Kidney glomerular epithelial cell (primary cell): Measurements from ENCODE around the gene RFESD.

ENCODE experiments used
- DNase-seq: peaks from one replicate; lab custom pipeline; 2025; lab: John Stamatoyannopoulos, UW

Gene RFESD

DNA sequence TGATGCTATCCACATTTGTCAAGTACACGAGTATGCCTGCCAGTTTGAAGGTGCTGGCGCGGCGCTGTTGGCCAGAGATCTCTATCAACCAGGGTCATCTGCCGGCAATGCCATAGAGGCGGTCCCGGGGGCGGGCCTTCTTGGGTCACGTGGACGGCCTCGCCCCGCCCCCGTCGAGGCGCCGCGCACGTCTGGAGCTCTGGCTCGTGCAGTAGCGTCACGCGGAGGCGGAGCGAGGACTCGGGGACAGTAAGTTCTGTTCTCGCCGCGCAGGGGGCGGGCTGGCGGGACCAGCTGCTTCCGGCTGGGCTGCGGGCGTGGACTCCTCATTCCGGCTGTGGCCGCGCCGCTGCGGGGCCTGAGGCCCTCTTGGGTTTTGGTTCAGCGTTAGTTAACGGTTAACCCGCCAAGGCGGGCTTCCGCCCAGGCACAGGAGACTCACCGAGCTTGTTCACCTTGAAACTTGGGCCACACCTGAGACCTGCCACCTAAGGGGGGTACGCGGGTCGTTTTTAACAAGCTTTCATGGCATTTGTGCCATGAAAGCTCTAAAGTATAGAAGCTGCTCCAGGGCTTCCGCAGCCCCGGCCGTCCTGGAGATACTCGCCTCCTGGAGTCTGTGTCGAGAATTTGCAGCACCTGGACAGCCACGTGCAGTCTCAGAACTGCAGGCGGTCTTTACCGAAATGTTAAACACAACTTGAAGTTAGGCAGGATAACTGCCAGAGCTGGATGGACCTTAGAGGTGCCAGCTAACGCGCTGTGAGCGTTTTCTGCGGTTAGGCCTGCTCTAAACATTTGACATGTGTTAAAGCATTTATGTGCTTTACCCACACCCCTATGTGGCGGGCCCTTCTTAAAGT, at the start of gene RFESD:
RFESD (plus strand) TSS at position 209 of the 863 bp plus-strand sequence. CDS start 5,495 bp downstream, outside the sequence.
- DNase-seq: peak; percentile 88

DNA sequence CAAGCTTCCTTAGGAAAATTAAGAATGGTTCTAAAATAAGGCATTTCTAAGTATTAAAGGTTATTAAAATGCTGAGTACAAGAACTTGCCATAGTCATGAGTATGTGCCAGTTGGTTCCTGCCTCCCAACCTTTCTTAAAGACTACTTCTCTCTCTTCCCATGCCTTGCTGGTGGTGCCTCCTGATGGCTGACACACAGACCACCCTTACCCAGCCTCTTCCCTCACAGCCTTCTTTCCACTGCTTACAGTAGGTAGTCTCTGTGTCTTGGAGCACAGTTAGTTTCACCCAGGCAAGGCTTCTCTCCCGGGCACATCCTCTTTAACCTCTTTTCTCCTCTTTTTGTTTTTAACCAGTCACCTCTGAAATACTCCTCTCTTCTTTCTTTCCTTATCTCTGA, 47.3 kb upstream of the RFESD start:
- DNase-seq: no peak

DNA sequence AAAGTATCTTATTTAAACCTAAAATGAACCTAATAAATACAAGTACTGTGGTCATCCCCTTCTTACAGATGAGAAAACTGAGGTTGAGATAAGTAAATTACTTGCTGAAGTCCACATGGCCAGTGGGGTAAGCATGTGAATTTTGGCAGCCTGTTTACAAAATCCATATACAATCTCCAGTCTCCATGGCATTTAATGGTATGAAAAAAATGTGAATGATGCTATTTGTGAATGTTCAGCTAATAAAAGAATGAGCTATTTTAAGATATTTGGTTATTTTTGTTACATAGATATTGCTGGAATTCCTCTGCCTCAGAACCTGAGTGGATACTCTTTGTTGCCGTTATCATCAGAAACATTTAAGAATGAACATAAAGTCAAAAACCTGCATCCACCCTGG, 46.0 kb upstream of the RFESD start:
- no peak for DNase-seq

DNA sequence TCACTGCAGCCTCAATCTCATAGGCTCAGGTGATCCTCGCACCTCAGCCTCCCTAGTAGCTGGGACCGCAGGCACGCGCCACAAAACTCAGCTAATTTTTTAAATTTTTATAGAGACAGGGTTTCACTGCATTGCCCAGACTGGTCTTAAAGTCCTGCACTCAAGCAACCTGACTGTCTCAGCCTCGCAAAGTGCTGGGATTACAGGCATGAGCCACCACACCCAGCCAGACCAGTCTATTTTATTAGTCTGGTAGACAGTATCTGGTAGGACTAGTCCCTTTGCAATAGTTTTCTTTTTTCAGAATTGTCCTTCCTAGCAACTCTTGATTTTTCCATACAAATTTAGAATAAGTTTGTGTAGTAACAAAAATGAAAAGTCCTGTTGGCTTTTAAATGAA, 40.8 kb upstream of the RFESD start:
- no peak for DNase-seq

DNA sequence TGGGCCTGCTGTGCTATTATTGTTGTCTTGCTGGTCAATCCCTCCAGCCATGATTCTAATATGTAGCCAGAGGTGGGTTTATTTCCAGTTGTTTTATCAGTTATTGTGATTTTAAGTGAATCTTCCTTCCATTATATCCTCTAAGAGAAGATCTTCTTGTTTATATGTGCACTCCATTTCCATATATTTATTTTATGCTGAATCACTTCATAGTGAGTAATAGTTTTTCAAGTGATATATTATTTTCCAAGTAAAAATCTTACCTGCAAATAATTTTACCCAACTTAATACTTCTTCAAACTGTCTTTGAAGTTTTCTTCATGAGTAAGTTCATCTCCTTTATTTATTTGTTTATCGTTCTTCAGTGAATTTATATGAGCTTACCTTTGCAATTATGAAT, 40.2 kb upstream of the RFESD start:
- no peak for DNase-seq

DNA sequence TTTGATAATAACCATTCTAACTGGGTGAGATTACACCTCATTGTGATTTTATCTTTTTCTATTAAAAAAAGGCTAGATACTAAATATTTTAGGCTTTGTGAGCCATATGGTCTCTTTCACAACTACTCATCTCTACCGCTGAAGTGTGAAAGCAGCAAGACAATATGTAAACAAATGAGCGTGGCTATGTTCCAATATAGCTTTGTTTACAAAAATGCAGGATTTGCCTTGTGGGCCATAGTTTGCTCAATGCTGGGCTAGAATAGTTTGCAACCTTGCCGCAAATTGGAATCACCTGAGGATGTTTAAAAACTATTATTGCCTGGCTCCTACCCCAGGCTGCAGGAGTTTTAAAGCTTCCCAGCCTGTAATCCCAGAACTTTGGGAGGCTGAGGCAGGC, 36.9 kb upstream of the RFESD start:
- no peak for DNase-seq

DNA sequence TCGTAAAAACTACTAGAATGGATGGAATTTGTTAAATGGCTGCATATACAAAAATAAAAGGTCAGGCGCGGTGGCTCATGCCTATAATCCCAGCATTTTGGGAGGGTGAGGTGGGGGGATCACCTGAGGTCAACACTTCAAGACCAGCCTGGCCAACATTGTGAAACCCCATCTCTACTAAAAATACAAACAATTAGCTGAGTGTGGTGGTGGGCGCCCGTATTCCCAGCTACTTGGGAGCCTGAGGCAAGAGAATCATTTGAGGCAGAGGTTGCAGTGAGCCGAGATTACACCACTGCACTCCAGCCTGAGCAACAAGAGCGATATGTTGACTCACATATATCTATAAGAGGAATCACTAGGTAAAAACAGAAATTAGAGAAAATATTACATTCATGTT, 36.0 kb upstream of the RFESD start:
- no peak for DNase-seq

DNA sequence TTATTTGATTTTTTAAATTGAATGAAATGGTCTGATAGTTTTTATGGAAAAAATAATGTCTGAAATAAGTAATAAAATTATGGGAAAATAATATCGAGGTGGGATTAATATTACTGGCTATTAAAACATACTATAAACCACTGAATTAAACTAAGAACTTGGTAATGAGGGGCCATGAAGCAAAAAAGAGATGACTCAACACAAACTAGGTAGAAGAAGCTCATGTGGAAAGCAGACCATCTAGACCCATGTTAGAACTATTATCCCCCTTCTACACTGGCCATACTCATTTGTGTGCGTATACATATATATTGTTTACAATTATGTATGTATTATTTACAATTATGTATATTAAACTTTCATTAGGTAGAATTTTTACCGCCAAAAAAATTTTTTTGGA, 35.2 kb upstream of the RFESD start:
- no peak for DNase-seq

DNA sequence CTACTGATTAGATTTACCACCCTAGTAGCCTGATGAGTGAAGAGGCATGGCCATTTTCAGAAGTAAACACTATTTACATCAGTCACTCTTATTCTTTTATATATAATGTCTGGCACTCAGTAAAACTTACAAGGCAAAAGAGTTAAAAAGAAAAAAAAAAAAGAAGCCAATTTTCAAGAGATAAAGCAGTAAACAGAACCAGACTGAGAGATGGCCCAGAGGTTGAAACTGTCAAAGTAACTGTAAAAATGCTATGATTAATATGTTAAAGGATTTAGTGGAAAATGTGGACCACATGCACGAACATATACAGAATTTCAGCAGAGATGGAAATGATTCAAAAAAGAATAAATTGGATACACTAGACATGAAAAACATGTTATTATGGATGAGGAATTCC, 33.1 kb upstream of the RFESD start:
- DNase-seq: no peak

DNA sequence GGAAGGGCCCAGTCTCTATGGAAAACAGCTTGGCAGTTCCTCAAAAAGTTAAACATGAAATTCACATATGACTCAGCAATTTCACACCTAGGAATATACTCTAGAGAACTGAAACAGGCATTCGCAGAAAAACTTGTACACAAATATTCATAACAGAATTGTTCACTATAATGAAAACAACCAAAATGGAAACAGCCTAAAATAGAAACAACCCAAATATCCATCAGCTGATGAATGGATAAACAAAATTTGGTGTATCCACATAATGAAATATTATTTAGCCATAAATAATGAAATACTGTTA, 31.5 kb upstream of the RFESD start:
- no peak for DNase-seq

DNA sequence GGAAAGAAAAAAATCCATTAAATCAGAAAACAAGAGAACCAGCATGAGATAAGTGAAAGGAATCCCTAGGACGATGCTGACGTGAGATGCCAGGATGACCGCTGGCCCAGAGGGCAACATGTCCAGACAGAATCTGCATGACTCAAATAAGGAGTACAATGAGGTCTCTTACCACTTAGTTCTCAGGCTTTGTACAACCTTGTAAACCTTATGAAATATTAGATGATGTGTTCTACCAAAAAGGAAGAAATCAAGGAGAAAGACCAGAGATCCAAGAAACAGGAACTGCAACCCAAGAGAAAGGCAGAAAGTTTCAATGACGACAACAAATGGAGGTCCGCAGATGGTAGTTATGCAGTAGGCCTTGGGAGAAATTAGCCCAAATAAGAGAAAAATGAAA, 29.5 kb upstream of the RFESD start:
- no peak for DNase-seq

DNA sequence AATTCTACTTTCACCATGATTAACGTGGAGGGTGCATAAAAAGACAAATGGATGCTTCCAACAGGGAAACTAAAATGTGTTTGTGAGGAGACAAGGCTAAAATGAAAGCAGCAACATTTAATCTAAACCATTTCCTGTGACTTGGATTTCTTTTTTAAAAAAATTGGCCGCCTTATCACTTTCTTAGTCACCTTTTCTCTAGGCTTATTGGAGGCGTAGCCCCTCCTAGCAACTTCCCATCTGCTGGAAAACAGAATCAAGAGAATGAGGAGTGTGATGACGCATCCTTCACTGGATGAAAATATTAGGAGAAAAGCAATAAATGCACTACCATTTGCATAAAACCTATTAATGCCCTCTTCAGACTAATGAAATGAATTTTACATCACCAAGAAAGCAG, 27.5 kb upstream of the RFESD start:
- DNase-seq: no peak

DNA sequence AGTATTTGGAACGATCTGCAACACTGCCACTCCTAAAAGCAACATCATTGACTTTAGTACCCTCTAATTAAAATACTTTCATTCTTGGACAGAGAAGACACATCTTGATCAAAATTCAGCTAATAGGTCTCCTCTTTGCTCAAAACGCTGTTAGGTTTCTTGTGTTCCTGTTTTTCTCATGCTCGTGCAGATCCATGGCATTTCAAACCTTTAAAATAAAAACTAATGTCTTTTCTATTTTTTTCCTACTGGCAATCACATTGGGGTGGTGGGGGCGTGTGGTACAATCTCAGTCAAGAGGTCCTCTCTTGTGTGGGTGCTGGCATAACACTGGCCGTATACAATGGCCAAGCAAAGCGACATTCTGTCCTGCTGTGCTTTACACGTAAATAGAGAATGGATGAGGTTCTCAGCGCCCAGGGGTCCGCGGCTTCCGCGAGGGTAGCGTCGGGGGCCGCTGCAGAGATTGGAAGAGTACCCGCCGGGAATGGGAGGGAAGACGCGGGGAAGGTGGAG, 27.0 kb upstream of the RFESD start:
- no peak for DNase-seq

DNA sequence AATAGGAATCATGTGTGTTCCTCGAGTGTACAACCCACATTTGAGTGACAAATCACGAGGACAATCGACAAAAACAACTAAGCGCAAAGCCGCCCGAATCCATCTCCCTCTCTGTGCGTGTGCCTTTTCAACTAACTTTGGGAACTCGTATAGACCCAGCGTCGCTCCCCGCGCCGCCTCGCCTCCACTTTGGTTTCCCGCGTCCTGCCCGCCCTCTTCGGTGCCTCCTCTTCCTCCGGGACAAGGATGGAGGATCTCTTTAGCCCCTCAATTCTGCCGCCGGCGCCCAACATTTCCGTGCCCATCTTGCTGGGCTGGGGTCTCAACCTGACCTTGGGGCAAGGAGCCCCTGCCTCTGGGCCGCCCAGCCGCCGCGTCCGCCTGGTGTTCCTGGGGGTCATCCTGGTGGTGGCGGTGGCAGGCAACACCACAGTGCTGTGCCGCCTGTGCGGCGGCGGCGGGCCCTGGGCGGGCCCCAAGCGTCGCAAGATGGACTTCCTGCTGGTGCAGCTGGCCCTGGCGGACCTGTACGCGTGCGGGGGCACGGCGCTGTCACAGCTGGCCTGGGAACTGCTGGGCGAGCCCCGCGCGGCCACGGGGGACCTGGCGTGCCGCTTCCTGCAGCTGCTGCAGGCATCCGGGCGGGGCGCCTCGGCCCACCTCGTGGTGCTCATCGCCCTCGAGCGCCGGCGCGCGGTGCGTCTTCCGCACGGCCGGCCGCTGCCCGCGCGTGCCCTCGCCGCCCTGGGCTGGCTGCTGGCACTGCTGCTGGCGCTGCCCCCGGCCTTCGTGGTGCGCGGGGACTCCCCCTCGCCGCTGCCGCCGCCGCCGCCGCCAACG, 26.3 kb upstream of the RFESD start, which contains the start of gene GPR150:
GPR150 (plus strand) TSS at position 58 of the 840 bp plus-strand sequence; CDS start at position 247, 189 bp downstream.
- no peak for DNase-seq

DNA sequence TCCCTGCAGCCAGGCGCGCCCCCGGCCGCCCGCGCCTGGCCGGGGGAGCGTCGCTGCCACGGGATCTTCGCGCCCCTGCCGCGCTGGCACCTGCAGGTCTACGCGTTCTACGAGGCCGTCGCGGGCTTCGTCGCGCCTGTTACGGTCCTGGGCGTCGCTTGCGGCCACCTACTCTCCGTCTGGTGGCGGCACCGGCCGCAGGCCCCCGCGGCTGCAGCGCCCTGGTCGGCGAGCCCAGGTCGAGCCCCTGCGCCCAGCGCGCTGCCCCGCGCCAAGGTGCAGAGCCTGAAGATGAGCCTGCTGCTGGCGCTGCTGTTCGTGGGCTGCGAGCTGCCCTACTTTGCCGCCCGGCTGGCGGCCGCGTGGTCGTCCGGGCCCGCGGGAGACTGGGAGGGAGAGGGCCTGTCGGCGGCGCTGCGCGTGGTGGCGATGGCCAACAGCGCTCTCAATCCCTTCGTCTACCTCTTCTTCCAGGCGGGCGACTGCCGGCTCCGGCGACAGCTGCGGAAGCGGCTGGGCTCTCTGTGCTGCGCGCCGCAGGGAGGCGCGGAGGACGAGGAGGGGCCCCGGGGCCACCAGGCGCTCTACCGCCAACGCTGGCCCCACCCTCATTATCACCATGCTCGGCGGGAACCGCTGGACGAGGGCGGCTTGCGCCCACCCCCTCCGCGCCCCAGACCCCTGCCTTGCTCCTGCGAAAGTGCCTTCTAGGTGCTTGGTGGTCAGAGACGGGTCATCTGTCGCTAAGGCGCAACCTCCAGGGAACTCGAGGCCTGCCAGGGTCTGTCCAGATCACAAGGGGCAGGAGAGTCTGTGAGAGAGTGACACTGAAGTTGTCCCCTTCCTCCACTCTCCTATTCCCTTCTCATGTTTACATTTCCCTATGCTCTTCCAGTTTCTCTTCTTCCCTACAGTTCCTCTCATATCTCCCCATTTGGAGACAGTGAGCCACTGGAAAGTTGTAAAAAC, 25.4 kb upstream of the RFESD start:
- DNase-seq: no peak

DNA sequence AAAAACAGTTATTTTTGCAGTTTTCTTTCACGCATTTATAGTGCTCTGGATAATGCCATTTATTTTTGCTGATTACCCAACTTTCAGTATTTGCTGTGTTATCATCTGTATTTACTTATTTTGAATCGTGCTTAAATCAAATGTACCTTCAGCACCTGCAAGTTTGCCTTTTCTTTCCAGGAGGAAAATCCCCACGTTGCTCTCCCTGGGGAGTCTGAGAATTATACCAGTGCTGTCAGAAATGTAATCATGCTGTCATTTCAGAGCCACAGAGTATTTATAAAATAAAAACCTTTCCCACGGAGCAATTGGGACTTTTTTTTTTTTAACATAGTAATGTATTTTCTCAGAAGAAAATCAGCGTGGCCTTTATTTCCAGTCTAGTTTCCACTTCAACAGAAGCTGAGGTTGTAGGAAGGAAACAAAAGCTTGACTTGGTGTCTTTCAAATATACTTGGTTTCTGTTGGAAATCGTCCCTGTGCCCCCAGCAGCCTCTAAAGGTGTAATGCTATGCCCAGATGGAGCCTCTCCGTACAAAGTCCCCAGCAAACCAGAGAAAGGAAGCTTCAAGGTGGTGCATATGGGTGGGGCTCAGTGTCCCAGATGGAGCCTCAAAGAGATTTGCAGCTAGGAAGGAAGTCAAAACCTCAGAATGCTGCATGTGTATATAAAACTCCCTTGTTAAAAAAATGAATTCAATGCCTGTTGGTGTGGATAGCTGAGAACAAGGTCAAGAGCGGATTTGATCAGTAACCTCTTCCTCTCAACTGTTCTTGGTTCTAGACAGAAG, 24.5 kb upstream of the RFESD start:
- no peak for DNase-seq

DNA sequence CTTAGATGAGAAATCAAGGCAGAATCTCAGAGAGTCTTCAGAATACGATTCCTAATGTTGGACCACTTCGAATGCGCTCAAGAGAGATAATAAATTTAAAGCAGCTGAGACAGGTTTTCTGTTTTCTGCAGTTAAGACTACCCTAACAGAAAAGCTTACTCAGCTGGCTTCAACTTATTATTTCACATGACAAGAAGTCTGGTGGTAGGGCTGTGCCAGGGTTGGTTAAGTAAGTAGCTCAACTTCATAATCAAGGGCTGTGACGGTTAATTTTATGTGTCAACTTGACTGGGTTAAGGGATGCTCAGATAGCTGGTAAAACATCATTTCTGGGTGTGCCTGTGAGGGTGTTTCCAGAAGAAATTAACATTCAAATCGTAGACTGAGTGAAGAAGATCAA, 22.9 kb upstream of the RFESD start:
- DNase-seq: no peak

DNA sequence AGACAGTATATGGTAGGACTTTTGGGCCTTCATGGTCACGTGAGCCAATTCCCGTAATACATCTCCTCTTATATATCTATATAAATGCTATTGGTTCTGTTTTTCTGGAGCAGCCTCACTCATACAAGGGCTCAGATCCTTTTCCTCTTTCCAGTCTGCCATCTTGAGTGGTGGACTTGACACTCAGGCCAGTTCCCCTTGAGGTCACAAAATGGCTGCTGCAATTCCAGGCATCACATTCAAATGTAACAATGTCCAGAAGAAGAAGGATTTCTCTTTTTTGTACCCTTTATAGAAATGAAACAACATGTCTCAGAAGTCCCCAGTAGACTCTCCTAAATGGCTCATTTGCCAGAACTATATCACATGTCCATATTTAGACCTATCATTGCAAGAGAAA, 22.2 kb upstream of the RFESD start:
- no peak for DNase-seq

DNA sequence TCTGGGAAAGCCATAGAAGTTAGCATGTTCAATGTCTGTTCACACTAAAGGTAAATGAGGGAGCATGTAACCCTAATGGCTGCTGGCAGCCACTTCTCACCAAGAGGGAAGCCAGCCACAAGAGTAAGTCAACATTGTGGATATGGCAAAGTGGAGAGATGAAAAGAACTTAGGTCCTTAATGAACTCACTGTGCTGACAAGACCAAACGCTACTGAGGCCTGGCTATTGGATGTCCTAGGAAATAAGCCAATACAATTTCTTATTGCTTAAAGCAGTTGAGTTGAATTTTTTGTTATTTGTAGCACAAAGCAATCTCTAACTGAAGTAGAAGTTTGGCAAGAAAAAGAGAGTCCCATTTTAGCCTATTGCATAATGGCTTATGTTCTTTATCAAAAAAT, 19.9 kb upstream of the RFESD start:
- no peak for DNase-seq

DNA sequence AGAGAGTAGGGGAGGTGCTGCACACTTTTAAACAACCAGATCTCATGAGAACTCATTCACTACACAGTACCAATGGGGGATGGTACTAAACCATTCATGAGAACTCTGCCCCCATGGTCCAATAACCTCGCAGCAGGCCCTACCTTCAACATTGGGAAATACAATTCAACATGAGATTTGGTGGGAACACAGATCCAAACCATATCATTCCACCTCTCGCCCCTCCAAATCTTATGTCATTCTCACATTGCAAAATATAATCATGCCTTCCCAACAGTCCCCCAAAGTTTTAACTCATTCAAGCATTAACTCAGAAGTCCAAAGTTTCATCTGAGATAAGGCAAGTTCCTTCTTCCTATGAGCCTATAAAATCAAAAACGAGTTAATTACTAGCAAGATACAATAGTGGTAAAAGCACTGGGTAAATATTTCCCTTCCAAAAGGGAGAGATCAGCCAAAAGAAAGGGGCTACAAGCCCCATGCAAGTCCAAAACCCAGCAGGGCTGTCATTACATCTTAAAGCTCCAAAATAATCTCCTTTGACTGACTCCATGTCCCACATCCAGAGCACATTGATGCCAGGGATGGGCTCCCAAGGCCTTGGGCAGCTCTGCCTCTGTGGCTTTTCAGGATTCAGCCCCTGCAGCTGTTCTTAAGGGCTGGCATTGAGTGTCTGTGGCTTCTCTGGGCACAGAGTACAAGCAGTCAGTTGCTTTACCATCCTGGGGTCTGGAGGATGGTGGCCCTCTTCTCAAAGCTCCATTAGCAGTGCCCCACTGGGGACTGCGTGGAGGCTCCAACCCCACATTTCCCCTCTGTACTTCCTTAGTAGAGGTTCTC, 18.4 kb upstream of the RFESD start:
- DNase-seq: no peak
